KG1 (cell line): ENCODE data around the gene TTC12.

Experiments used
- DNase-seq: peaks from one replicate; lab custom pipeline; 2025; lab: John Stamatoyannopoulos, UW

The TTC12 gene

DNA sequence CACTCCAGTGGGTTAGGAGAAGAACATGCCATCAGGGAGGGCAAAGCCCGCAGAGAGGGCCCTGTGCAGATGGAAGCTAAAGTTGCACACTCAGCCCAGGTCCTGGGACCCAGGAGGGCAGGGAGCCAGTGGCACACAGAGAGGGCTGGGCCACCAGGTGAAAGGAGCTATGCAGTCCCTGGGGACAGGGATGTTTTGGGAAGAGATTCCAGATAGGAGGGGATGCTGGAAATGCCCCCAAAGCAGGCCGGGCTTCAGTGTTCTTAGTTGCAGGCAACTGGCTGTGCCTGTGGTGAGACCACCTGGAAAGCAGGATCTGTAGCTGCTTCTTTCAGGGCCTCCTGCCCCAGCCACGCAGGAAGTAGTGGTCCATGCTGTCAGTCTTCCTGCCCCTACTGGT, 92.8 kb downstream of the TTC12 start:
- no peak for DNase-seq

DNA sequence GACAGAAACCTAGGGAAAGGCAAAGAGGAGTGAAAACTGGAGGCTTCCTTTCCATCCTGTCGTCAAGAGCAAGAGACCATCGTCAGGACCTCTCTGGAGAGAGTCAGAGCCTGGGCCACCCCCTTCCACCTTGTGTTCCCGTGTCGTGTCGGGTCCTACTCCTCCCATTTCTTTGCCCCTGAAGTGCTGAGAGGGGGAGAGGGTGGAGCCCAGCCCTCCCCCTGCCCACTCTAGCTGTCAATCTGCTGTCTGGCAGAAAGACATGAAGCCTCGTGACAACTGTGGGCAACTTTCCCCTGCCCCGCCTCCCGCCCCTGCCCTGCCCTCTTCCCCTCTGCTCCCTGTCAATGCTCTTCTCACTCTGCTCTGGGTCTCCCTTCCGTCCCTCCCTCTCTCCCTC, 93.8 kb downstream of the TTC12 start:
- DNase-seq: no peak

- no peak for DNase-seq
Measured at GRCh38 chr11:113408887-113409286, 94.5 kb downstream of the TTC12 start.

- no peak for DNase-seq
Measured at GRCh38 chr11:113409526-113409925, 95.1 kb downstream of the TTC12 start.

DNA sequence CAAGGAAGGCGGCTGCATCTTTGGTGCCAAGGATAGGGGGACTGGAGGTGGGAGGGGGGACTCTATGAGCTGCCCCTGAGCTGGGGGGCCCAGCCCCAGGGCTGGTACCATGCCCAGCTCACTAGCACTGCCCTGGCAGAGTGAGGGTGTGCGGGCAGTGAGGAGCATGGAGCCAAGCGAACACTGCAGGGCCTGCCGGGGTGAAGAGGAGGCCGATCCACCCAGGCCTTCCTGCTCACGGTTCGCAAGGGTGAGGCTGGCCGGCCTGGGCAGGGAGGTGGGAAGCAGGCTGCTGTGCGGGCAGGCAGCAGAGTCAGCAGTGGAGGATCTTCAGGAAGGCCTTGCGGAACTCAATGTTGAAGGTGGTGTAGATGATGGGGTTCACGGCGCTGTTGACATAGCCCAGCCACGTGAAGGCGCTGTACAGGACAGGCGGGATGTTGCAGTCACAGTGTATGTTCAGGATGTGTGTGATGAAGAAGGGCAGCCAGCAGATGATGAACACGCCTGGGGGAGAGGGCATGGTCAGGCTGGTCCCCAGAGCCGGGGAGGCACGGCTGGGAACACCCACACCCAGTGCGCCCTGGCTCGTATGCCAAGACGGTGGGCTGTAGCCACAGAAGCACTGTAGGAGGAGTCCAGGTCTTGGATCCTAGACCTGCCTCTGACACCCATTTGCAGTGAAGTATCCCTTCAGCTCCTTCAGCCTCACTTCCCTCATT, 96.2 kb downstream of the TTC12 start:
- DNase-seq: no peak

- DNase-seq: no peak
Measured at GRCh38 chr11:113411536-113411935, 97.2 kb downstream of the TTC12 start.

GRCh38 chr11:113412675-113413074, 98.3 kb downstream of the TTC12 start:
- no peak for DNase-seq

DNA sequence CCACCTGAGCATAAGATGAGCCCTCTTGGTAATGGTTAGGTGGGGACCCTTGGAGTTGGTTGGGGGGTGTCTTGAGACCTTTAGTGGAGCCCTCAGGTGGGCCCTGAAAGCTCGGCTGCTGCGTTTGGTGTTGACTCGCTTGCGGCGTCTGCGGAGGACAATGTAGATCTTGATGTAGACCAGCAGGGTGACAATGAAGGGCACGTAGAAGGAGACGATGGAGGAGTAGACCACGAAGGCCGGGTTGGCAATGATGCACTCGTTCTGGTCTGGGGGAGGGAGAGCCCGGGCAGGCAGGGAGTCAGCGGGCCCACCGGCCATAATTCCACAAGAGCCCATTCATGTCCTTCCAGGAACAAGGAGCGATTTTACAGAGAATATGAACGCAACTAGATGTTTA, 101.0 kb downstream of the TTC12 start:
- no peak for DNase-seq
